AG09319 (cell line): ENCODE measurements around the gene RBM42.
A peak's percentile ranks its signal among the peaks of the same experiment; 100 is the strongest.
"Not testable (repeated sequence)": the region's sequence is repeated elsewhere in the genome, so short reads cannot be mapped to it uniquely, and the experiment has no call there.

Experiments used
- DNase-seq: peaks from one replicate; pipeline ENCODE4 v3.0.0-alpha.2; 2010; ENCODE audit warnings: low read depth; ENCODE audit errors: extremely low read depth
- TF ChIP-seq, protein P1 (sequence below): IDR thresholded peaks from 2 replicates; pipeline ENCODE4 v1.5.1; 2011; ENCODE audit warnings: low read depth, mild to moderate bottlenecking, inconsistent platforms, low read length, moderate library complexity

The RBM42 gene, protein sequence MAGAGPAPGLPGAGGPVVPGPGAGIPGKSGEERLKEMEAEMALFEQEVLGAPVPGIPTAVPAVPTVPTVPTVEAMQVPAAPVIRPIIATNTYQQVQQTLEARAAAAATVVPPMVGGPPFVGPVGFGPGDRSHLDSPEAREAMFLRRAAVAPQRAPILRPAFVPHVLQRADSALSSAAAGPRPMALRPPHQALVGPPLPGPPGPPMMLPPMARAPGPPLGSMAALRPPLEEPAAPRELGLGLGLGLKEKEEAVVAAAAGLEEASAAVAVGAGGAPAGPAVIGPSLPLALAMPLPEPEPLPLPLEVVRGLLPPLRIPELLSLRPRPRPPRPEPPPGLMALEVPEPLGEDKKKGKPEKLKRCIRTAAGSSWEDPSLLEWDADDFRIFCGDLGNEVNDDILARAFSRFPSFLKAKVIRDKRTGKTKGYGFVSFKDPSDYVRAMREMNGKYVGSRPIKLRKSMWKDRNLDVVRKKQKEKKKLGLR

DNA sequence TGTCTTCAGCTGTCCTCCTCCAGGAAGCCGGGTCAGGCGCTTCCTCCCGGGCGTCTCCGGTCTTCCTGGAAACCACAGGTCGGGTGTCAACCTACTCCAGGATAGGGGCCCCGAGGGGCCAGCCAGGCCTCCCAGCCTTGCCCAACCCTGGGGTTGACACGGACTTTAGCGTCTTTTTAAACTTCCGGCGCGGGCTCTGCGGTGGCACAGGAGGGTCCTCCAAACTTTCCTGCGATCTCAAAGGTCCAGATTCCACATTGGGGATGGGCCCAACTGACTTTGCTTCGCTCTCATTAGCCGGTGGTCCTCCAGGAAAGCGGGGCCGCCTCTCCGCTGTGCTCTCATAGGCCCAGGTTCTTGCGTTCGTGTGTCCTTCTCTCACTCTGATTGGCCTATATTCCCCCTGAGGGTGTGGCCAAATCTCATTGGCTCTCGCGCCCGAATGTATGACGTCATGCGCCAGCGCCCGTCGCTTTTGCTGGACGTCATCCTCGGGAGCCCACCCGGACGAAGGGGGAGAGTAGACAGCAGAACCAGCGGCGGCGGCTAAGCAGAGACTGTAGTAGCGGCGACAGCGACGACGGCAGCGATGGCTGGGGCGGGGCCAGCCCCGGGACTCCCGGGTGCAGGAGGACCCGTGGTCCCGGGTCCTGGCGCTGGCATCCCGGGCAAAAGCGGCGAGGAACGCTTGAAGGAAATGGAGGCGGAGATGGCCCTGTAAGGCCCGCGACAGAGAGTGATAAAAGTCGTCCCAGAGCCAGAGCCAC, at the start of gene RBM42:
Gene RBM42, plus strand, starts transcription at position 472 of the 767 bp plus-strand sequence. Its CDS starts 118 bp downstream, at position 590.
- TF ChIP-seq, protein P1, sequence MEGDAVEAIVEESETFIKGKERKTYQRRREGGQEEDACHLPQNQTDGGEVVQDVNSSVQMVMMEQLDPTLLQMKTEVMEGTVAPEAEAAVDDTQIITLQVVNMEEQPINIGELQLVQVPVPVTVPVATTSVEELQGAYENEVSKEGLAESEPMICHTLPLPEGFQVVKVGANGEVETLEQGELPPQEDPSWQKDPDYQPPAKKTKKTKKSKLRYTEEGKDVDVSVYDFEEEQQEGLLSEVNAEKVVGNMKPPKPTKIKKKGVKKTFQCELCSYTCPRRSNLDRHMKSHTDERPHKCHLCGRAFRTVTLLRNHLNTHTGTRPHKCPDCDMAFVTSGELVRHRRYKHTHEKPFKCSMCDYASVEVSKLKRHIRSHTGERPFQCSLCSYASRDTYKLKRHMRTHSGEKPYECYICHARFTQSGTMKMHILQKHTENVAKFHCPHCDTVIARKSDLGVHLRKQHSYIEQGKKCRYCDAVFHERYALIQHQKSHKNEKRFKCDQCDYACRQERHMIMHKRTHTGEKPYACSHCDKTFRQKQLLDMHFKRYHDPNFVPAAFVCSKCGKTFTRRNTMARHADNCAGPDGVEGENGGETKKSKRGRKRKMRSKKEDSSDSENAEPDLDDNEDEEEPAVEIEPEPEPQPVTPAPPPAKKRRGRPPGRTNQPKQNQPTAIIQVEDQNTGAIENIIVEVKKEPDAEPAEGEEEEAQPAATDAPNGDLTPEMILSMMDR, result no peak
- peak; percentile 97 for DNase-seq

DNA sequence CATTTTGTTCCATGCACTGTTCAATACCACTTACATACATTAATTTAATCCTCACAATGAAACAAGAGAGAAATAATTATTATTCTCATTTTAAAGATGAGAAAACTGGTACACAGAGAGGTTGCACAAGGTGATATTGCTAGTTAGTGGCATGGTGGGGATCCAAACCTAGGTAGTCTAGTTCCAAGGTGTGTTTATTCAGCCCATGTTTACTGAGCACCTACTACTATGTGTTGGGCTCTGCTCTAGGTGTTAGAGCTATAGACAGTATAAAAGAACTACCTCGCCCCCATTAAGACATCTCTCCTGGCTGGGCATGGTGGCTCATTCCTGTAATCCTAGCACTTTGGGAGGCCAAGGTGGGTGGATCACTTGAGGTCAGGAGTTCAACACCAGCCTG, 46.1 kb upstream of the RBM42 start:
- DNase-seq, result no peak
- TF ChIP-seq, protein P1, result no peak

DNA sequence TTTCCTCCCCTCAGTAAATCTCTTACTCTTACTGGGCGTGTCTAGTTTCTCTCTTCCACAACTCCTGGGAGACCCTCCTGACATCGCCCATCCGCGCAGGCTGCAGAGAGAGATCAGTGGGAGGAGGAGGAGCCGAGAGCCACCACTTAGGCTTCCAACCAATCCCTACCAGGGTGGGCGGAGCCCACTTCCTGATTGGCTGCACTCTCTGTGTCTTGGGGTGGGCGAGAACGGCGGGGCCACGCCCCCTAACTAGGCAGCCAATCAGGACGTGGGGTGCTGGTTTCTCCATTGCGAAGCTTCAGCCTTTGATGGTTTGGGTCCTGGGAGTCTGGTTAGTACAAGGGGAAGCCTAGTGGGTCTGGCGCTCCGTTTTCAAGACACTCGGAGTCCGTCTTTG, 43.0 kb upstream of the RBM42 start, which contains the start of gene PMIS2:
Gene PMIS2, plus strand, starts transcription at position 326 of the 400 bp plus-strand sequence. CDS start 87 bp downstream, outside the sequence.
- no peak for DNase-seq

DNA sequence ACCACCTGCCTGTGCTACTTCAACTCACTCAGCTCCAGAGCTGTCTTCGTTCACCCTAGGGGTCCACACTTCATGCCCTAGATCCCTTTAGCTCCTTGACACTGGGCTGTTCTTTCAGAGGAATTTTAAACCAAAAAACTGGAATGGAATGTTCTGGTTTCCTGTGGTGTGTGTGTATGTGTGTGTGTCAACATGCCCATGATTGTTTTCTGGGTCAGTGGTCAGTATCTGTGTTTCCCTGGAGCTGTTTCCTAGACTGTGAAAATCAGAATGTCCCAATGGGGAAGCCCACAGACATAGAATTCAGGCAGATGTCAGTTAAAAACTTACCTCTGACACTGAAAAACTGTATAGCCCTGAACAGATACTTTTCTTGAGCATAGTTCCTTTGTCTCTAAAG, 41.5 kb upstream of the RBM42 start:
- no peak for DNase-seq
- TF ChIP-seq, protein P1, result no peak

More for the DNA sequence above, 43.0 kb upstream of the RBM42 start, which contains the start of gene PMIS2:
- TF ChIP-seq, protein P1, result no peak

DNA sequence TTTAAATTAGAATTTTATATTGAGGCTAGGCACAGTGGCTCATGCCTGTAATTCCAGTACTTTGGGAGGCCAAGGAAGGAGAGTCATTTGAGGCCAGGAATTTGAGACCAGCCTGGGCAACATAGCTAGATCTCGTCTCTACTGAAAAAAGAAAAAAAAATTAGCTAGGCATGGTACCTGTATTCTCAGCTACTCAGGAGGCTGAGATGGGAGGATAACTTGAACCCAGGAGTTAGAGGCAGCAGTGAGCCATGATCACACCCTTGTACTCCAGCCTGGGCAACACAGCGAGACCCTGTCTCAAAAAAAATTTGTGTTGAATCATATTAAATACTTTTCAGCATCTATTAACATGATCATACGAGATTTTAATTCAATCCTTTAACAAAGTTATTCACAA, 38.0 kb upstream of the RBM42 start:
- TF ChIP-seq, protein P1, result no peak
- no peak for DNase-seq

DNA sequence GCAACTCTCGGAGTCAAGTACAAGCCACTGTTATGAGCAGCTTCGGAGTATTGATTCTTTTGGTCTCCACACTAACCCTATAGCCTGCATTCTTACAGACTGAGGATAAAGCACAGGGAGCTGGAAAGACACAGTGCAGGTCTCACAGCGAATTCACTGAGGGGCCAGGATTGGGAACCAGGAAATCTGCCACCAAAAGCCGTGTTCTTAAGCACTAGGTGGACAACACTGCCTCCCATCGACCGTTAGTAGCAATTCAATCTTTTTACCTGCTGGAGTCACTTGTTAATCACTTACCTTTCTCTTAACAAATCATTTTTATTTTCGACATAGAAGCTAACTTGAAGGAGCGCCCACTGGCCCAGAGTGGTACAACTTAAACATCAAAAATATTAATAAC, 36.6 kb upstream of the RBM42 start:
- no peak for DNase-seq
- TF ChIP-seq, protein P1, result peak; percentile 46

DNA sequence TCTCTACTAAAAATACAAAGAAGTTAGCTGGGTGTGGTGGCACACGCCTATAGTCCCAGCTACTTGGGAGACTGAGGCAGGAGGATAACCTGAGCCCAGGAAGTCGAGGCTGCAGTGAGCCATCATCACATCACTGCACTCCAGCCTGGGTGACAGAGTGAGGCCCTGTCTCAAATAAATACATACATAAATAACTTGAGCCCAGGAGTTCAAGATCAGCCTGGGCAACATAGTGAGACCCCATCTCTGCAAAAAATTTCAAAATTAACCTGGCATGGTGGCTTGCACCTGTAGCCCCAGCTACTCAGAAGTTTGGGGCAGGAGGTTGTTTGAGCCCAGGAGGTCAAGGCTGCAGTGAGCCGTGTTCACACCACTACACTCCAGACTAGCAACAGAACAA, 33.8 kb upstream of the RBM42 start:
- DNase-seq, result not testable (repeated sequence)
